ENCODE data around the gene HOXC4. TPM values are rescaled to one million over a fixed set of nuclear protein-coding genes. Genes with fewer than 3 reads are reported as not detected.

Gene HOXC4
- total and polyA plus RNA-seq, 2 of the 8 experiments (the other 6 are each of a cell fraction or from before 2014, with no cell fraction given), result not detected

DNA sequence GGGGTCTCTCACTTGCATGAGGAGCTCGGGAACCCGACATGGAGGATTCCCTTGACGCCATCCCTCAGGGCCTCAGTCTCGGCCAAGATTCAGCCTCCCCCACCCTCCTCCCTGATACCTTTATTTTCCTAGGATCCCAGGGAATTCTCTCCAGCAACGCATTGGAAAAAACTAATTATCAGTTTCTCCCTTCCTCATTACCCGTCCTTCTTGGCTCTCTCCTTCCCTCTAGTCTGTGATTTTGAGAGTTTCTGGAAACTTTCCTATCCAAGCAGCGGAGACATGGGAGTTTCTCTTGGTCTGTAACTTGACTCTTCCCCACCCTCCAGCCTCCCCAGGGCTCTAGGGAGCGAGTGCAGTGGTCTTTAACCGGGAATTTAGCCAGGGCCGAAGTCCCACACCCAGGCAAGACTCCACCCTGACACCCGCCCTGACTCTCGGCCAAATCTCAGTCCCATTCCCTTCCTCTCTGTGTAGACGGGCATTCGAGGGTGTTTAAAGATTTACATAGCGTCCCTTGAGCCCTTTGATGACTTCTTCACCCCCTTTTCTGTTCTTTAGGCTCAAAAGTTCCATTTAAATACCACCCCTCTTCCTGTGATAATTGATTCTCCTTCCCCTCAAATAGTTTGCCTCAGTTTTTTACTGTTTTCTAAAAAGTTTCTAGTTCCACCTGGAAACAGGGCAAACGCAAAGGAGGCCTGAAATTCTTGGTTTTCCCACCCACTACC, 14.1 kb upstream of the HOXC4 start:
- H2AK5ac ChIP-seq (ENCODE audit: low read depth, low read length), result no peak overlapping the region
- FAIRE-seq (no peak), DNase-seq (ENCODE audit: low read depth in 1 of 2, low spot score in 2 of 2) (no peak)
- 19% methylated on average over 16 of the region's 16 CpGs; no CpG with 5 or more reads in 1 of the 2 experiments for WGBS, 2 experiments (ENCODE audit: extremely low coverage in 1 of 2, insufficient coverage in 1 of 2, insufficient read length in 1 of 2, insufficient replicate concordance in 2 of 2, low coverage in 1 of 2, low lambda C conversion rate in 2 of 2, missing lambda C conversion rate in 1 of 2)
- H2AFZ ChIP-seq (ENCODE audit: low read length), result no peak overlapping the region
- no peaks in the 10 kb centered on the region for H3K79me1 ChIP-seq (ENCODE audit: low read depth, low read length)
- H2BK5ac ChIP-seq (ENCODE audit: low read depth, low read length), result no peak overlapping the region
- H3K4me2 ChIP-seq (ENCODE audit: insufficient read depth in 1 of 2, low read depth in 2 of 2, low read length in 2 of 2), result no peak overlapping the region
- no peak for TF ChIP-seq TEAD4 (IDR thresholded peaks at IDR 0.05; ENCODE audit: low read depth, low read length)
- no peak for TF ChIP-seq EP300 (IDR thresholded peaks at IDR 0.05; ENCODE audit: borderline replicate concordance in 1 of 2, low read depth in 2 of 2, low read length in 2 of 2)
- peak; percentile 46 for TF ChIP-seq RNF2 (IDR thresholded peaks at IDR 0.05; ENCODE audit: borderline replicate concordance, low read depth, low read length, missing control alignments, poor library complexity, severe bottlenecking)
- TF ChIP-seq EZH2 (IDR thresholded peaks at IDR 0.05; ENCODE audit: low read depth, low read length, severe bottlenecking), result peak; percentile 69
- peak; percentile 60; the same call in 1 of the 2 replicates for TF ChIP-seq SUZ12 (IDR thresholded peaks at IDR 0.05; ENCODE audit: low read length)
- peak; percentile 32; the same call in 1 of the 2 replicates for TF ChIP-seq POLR2AphosphoS5 (IDR thresholded peaks at IDR 0.05; ENCODE audit: low read depth, low read length)
- POLR2A ChIA-PET (ENCODE audit: partially characterized antibody), result interaction anchor here (1.6 kb wide), 1 partner anchor 16 kb away, joined by 3 read pairs; no protein-coding TSS in a partner anchor
- peaks cover 95 to 100% (median 99%) of the 10 kb centered on the region in 4 experiments for H3K27me3 ChIP-seq (replicated peaks in 1 of 4; ENCODE audit: control insufficient read depth in 3 of 4, extremely low read depth in 1 of 4, insufficient read depth in 3 of 4, low read length in 3 of 4)
- H2BK20ac ChIP-seq (ENCODE audit: low read length), result no peak overlapping the region
- no peak overlapping the region for H3K18ac ChIP-seq (ENCODE audit: extremely low read depth, low read length)
- no peak overlapping the region for H4K91ac ChIP-seq (replicated peaks; ENCODE audit: insufficient read length, low read length)
- H3K27ac ChIP-seq (ENCODE audit: low read depth, low read length), result no peak overlapping the region
- no peak overlapping the region for H3K4ac ChIP-seq (replicated peaks; ENCODE audit: insufficient read length, low read depth, low read length)
- H3K36me3 ChIP-seq (ENCODE audit: control insufficient read depth in 2 of 4, insufficient read depth in 4 of 4, low read length in 3 of 4), result peaks cover 0 to 2% (median 0%) of the 10 kb centered on the region in 4 experiments; a peak in 1 of 8 replicates
- H3K56ac ChIP-seq (replicated peaks; ENCODE audit: insufficient read length, low read depth, low read length), result no peak overlapping the region
- no peak overlapping the region for H3K9ac ChIP-seq (replicated peaks in 1 of 4; ENCODE audit: extremely low read depth in 1 of 4, low read depth in 3 of 4, low read length in 3 of 4)
- H4K5ac ChIP-seq (ENCODE audit: insufficient read length, low read depth, low read length), result no peak overlapping the region
- no peak overlapping the region for H3K14ac ChIP-seq (ENCODE audit: insufficient read length)
- H4K8ac ChIP-seq (ENCODE audit: extremely low read depth, insufficient read depth, low read length), result no peak overlapping the region
- no peak overlapping the region for H3K4me3 ChIP-seq (ENCODE audit: extremely low read depth in 1 of 4, insufficient read depth in 2 of 4, low read depth in 3 of 4, low read length in 4 of 4)
- peaks cover 9 to 20% of the 10 kb centered on the region in 2 experiments for H4K20me1 ChIP-seq (replicated peaks in 1 of 2; ENCODE audit: control insufficient read depth in 1 of 2, insufficient read depth in 2 of 2, low read length in 2 of 2)
- CTCF ChIA-PET (ENCODE audit: partially characterized antibody), result interaction anchor here (0.8 to 20.0 kb wide), 8 partner anchors 8 to 293 kb away, joined by 3 to 339 read pairs (median 5); partner anchors contain the start of gene SMUG1
- no peak overlapping the region for H2BK12ac ChIP-seq (ENCODE audit: low read depth, low read length)
- H3K79me2 ChIP-seq (ENCODE audit: control insufficient read depth in 1 of 2, insufficient read depth in 2 of 2, low read length in 2 of 2), result no peaks in the 10 kb centered on the region
- H3K9me3 ChIP-seq (ENCODE audit: insufficient read depth in 2 of 2, low read depth in 1 of 2, low read length in 1 of 2), result no peaks in the 10 kb centered on the region; a peak in 2 of 4 replicates
- no peaks in the 10 kb centered on the region for H3K23me2 ChIP-seq (ENCODE audit: low read depth, low read length)
- H3K4me1 ChIP-seq (replicated peaks in 1 of 4; ENCODE audit: control insufficient read depth in 3 of 4, insufficient read depth in 4 of 4, low read length in 3 of 4), result no peaks in the 10 kb centered on the region; a peak in 2 of 7 replicates
- no peak overlapping the region for H2BK15ac ChIP-seq (ENCODE audit: low read length)
- no peak overlapping the region for H2BK120ac ChIP-seq (replicated peaks; ENCODE audit: low read depth, low read length)
- H3K23ac ChIP-seq (ENCODE audit: insufficient read length), result no peak overlapping the region

Data from H1 (cell line).